Activated gamma-delta T cell (primary cell): ENCODE measurements around the gene DNAJC7.
"Not testable (repeated sequence)": the region's sequence is repeated elsewhere in the genome, so short reads cannot be mapped to it uniquely, and the experiment has no call there.

ENCODE experiments used
- DNase-seq: peaks from one replicate; lab custom pipeline; 2025; lab: John Stamatoyannopoulos, UW

DNAJC7 gene

GRCh38 chr17:42010898-42011516 lies 6.2 kb downstream of the DNAJC7 start:
- no peak for DNase-seq

GRCh38 chr17:42010266-42010680 lies 7.0 kb downstream of the DNAJC7 start:
- DNase-seq = not testable (repeated sequence)

DNA sequence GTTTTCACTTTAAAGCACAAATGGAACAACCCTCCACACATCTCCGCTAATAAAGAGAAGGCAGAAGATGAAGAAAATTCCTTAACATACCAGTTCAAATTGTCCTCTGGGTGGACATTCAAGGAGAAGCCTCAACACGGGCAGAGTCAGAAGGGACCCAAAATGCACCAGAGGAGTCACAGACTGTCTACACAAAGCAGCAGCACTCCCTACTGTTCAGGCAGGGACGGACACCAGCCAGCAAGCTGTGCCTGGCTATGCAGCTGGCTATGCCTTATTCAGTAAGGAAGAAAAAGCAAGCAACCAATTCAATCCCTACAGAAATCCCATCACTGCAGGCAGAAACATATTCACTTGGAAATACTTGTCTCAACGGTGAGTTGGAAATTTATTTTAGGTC lies 8.1 kb downstream of the DNAJC7 start:
- no peak for DNase-seq

- no peak for DNase-seq
Observed at GRCh38 chr17:42005166-42005565, 12.1 kb downstream of the DNAJC7 start.

DNA sequence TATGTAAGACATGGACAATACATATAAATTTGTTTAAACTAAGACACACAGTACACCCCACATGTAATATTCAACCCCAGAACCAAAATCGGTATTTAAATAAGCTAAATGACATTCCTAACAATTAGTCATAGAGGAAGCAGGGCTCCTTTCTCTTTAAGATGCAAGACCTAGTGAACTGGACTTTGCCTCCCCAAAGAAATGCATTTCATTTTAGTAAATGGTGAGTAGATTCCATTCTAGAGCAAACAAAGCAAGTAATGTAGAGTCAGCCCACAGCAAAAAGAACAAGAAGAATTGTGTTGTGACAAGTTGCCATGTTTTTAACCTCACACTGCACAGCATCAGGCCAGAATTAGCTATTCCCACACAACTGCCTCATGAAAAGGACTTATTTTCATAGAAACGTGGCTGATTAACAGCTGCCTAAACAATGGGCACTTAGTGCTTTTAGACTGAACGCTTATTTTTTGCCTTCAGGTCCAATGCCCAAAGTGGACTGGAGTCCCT lies 14.4 kb downstream of the DNAJC7 start:
- no peak for DNase-seq

- DNase-seq = no peak
Observed at GRCh38 chr17:42002175-42002791, 15.0 kb downstream of the DNAJC7 start.

GRCh38 chr17:42001729-42002128 lies 15.5 kb downstream of the DNAJC7 start:
- DNase-seq = no peak

DNA sequence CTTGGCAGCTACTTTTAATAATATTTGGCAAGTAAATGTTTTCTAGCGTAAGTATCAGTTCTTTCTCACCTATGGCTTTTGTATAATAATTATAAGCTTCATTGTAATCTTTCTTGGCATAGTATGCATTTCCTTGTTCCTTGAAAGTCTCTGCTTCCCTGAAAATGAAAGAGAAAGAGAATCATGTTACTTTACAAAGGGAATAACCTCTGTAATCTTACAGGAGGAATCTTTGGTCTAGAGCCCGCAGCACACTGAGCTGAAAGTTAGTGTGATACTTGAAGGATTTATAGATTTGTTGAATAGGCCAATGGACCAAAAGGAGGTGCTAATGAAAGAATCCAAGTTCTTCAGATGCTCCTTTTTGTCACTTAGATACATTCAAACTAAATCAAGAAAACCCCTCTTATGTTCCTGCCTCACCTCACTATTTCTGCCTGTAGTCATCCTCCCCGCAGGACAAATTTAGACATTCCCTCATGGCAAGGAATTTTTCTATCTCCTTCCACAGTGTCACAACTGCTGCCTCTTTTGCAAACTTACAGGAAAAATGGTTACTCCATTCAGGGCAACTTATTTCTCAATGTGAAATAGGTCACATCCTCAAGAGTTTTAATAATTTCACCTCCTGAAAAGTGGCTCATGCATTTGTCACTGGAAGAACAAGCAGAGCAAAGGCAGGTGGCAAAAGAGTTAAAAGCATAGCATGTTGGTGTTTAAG lies 16.7 kb downstream of the DNAJC7 start:
- no peak for DNase-seq

DNA sequence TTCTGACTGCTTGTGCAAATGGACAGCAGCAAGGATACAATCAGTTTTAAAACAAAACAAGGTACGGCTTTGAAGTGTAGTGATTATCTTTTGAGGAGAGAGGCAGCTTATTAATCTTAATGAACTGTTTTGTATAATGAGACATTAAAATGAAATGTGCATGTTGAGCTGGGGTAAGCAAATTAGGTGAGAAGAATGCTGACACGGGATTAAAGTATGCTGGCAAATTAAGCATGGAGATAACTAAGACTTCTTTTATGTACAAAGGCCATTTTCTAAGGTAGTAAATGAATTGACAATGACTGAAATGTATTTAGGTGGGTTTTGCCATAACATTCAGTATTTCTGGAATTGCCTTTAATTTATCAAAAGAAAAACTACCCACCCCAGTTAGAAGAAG lies 18.7 kb downstream of the DNAJC7 start:
- no peak for DNase-seq

- no peak for DNase-seq
Observed at GRCh38 chr17:41996855-41997164, 20.4 kb downstream of the DNAJC7 start.

GRCh38 chr17:41992576-41992975 lies 24.7 kb downstream of the DNAJC7 start:
- no peak for DNase-seq

GRCh38 chr17:41989702-41990419 lies 27.4 kb downstream of the DNAJC7 start:
- DNase-seq = no peak

GRCh38 chr17:41988418-41988817 lies 28.8 kb downstream of the DNAJC7 start:
- no peak for DNase-seq

DNA sequence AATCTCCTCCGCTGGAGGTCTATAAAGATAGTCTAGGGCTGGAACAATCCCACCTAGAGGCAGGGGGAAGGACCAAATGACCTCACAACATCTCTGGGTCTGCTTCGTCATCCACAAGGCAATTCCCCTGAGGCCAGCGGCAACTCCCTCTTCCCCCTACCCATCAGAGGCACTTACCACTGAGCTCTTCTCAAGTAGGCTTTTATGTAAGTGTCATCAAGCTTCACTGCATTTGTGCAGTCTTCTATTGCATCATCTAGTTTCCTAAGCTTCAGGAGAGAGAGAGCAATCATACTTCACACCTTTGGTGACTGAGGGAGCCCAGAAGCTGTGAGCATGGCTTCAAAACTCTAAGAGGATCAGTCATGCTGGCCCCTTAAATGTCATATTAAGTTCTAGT lies 29.6 kb downstream of the DNAJC7 start:
- DNase-seq = no peak

DNA sequence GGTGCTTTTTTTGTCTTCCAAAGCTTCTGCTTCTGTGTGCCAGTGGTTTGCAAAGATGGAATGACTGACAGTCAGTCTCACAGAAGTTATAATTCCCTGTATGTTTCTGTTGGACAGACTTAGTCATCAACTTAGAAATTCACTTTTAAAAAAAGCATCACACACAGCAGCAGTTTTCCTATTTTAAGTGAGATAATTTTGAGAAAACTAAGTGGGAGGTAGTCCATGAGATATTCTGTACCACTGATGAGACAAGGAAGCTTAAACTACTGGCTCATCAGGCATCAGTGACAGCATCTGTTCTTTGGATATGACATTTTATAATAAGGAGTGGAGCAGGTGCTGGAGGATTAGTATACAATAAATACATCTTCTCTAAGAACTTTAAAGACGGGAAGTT lies 30.6 kb downstream of the DNAJC7 start:
- DNase-seq = no peak

GRCh38 chr17:41985919-41986318 lies 31.3 kb downstream of the DNAJC7 start:
- no peak for DNase-seq

- DNase-seq = no peak
Observed at GRCh38 chr17:41984454-41984853, 32.8 kb downstream of the DNAJC7 start.

DNA sequence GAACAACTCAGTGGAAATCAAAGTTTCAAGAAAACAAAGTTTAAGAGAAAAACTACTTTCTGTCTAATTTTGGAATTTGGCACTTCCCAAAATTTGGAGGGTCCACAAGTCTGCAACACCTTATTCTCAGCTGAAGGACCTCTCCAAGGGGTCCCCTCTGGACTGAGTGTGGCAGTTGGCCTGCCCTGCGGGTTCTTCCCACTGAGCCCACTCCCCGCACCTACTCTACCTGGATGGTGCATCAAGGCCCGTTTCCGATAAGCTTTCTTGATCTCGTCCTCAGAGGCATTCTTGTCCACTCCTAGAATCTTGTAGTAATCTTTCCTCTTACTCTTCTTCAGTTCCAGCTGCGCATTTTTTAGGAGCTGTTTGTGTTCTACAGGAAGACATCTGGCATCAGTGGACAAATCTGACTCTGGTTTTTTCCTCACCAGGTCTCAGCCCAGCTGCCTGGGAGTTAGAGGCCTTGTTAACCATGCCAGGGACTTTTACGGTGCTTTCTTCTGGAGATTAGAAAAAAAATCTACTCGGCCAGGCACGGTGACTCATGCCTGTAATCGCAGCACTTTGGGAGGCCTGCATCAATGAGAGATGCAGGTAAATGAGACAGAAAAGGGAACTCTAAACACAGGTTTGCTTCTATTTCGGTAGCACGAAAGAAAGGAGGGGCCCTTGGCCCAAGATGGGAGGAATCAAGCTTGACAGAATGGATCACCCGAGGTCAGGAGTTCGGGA lies 35.0 kb downstream of the DNAJC7 start:
- no peak for DNase-seq

DNA sequence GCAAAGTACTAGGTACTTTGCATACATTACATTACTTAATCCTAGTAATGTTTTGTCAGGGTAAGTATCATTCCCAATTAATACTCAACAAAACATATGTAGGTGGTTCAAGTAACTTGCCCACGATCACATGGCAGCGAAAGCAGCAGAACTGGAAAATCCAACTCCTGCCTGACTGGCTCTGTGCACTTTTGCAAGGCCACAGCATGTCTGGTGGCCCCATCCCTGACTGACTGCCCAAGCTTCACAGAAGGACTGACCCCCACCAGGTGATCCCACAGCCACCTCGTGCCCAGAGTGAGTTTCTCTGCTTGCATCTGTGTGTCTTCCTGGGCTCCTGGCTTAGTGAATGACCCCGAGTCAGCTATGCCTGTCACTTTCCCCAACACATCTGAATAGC lies 39.2 kb downstream of the DNAJC7 start:
- no peak for DNase-seq

GRCh38 chr17:41976142-41976768 lies 41.0 kb downstream of the DNAJC7 start:
- no peak for DNase-seq
